Lower lobe of right lung (tissue), 2 donors: Measurements from ENCODE around the gene KCTD8. TPM values are rescaled to one million over a fixed set of nuclear protein-coding genes. Genes with fewer than 3 reads are reported as not detected.

Experiments
- ATAC-seq, 2 donors: fragments of 200-7000 bp; cut with Tn5 transposase; one replicate each; pipeline ENCODE4 v1.9.1; 2020 to 2022; ENCODE audit warnings: mild to moderate bottlenecking in 2 of 2, moderate library complexity in 2 of 2
- DNase-seq: peaks from one replicate; pipeline ENCODE4 v3.0.0-alpha.2; 2020
- H3K27ac ChIP-seq: fragments of 200-600 bp; one replicate; pipeline ENCODE4 v1.8.0; 2022
- H3K27me3 ChIP-seq: fragments of 200-600 bp; one replicate; pipeline ENCODE4 v1.8.0; 2022; ENCODE audit warnings: low read depth
- H3K36me3 ChIP-seq: fragments of 200-600 bp; one replicate; pipeline ENCODE4 v1.8.0; 2022; ENCODE audit warnings: mild to moderate bottlenecking
- H3K4me1 ChIP-seq: fragments of 200-600 bp; one replicate; pipeline ENCODE4 v1.8.0; 2022
- H3K4me3 ChIP-seq: fragments of 200-600 bp; one replicate; pipeline ENCODE4 v1.8.0; 2022; ENCODE audit warnings: mild to moderate bottlenecking
- H3K9me3 ChIP-seq: fragments of 200-600 bp; one replicate; pipeline ENCODE4 v1.8.0; 2022
- CTCF ChIP-seq: fragments of 200-600 bp; IDR thresholded peaks from one replicate; pipeline ENCODE4 v1.8.0; 2022; ENCODE audit warnings: antibody characterized with exemption, mild to moderate bottlenecking
- intact Hi-C: fragments of 100-400 bp; cut with DNase I; formaldehyde crosslinking; loops from one replicate; pipeline ENCODE4 v1.11.0; 2022
- total RNA-seq: library from RNA; stranded (reverse); fragmentation: NEBNext Ultra II Directional; extraction: Animal tissue kit (Norgen Biotek cat#: 25700); gene quantifications from one replicate; pipeline ENCODE4 v1.2.1, GENCODE V29; 2021
- donor health status: DM: no; HTN: yes; CAD: no; lungs with severe emphysema.

The KCTD8 gene
- total RNA-seq, 1 donor from 2014 or later, result not detected

DNA sequence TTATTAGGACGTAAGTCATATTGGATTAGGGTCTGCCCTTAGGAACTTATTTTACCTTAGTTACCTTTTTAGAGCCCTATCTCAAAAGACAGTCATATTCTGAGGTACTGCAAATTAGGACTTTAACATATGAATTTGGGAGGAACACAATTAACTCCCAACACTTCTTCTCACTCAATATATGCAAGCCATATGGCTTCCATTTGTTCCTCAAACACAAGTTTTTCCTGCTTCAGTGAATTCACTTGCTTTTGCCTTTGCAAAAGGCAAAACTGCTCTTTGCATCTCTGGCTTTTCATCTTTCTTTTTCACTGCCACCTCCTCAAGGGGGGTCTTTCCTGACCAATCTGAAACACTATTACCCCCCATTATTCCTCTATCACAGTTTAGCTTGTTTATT lies 220.3 kb downstream of the KCTD8 start:
- Histone ChIP-seq H3K4me3 (no peak overlapping the region), H3K36me3 (no peaks in the 10 kb centered on the region), H3K4me1 (no peaks in the 10 kb centered on the region), H3K27ac (no peak overlapping the region), H3K27me3 (no peaks in the 10 kb centered on the region), H3K9me3 (no peaks in the 10 kb centered on the region)
- no peak for TF ChIP-seq CTCF
- no peak for DNase-seq
- intact Hi-C loops, result no loop called here
- ATAC-seq, result no peak

- TF ChIP-seq CTCF, result no peak
- ATAC-seq (no peak), DNase-seq (no peak)
- Histone ChIP-seq H3K36me3 (no peaks in the 10 kb centered on the region), H3K9me3 (no peaks in the 10 kb centered on the region), H3K4me3 (no peak overlapping the region), H3K4me1 (no peaks in the 10 kb centered on the region), H3K27me3 (no peaks in the 10 kb centered on the region), H3K27ac (no peak overlapping the region)
- intact Hi-C loops, result no loop called here
Observed at GRCh38 chr4:44221407-44221806, 227.2 kb downstream of the KCTD8 start.

DNA sequence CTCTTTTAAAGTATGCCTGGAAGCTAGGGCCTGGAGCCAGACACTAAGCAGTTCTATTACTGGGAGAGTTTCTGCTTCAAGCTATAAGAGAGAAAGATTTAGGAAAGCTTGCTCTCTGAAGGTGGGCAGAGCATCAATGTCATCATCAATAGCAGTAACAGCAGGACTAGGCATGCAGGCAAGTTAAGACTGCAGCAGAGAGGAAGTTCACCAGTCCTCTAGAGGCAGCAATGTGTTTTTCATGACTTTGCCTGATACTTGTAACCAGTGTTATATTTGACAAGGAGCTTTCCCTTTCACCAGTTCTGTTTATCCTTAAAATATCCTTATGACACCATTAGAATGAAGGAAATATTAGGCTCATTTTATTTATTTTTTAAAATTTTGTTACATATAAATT lies 237.9 kb downstream of the KCTD8 start:
- Histone ChIP-seq H3K27ac (no peak overlapping the region), H3K4me1 (no peaks in the 10 kb centered on the region), H3K36me3 (no peaks in the 10 kb centered on the region), H3K9me3 (no peaks in the 10 kb centered on the region), H3K27me3 (no peaks in the 10 kb centered on the region), H3K4me3 (no peak overlapping the region)
- intact Hi-C loops, result no loop called here
- no peak for ATAC-seq
- DNase-seq, result no peak
- no peak for TF ChIP-seq CTCF

- Histone ChIP-seq H3K9me3 (no peaks in the 10 kb centered on the region), H3K27me3 (no peaks in the 10 kb centered on the region), H3K36me3 (no peaks in the 10 kb centered on the region), H3K27ac (no peak overlapping the region), H3K4me1 (no peaks in the 10 kb centered on the region), H3K4me3 (no peak overlapping the region)
- no peak for ATAC-seq
- TF ChIP-seq CTCF, result no peak
- no peak for DNase-seq
- intact Hi-C loops, result no loop called here
Observed at GRCh38 chr4:44196796-44197195, 251.8 kb downstream of the KCTD8 start.

GRCh38 chr4:44194365-44194764 lies 254.2 kb downstream of the KCTD8 start:
- ATAC-seq (no peak), DNase-seq (no peak)
- Histone ChIP-seq H3K4me1 (no peaks in the 10 kb centered on the region), H3K4me3 (no peak overlapping the region), H3K27me3 (no peaks in the 10 kb centered on the region), H3K27ac (no peak overlapping the region), H3K36me3 (no peaks in the 10 kb centered on the region), H3K9me3 (no peaks in the 10 kb centered on the region)
- intact Hi-C loops, result no loop called here
- no peak for TF ChIP-seq CTCF

- Histone ChIP-seq H3K27me3 (no peaks in the 10 kb centered on the region), H3K4me1 (no peaks in the 10 kb centered on the region), H3K36me3 (no peaks in the 10 kb centered on the region), H3K9me3 (no peaks in the 10 kb centered on the region), H3K4me3 (no peak overlapping the region), H3K27ac (no peak overlapping the region)
- DNase-seq (no peak), ATAC-seq (no peak)
- TF ChIP-seq CTCF, result no peak
- intact Hi-C loops, result no loop called here
Observed at GRCh38 chr4:44186850-44187246, 261.8 kb downstream of the KCTD8 start.
